NOMO-1 (cell line): ENCODE data around the gene HDAC10.
"Not testable (repeated sequence)": the region's sequence is repeated elsewhere in the genome, so short reads cannot be mapped to it uniquely, and the experiment has no call there.

Experiments used
- DNase-seq, 2 experiments: peaks; one replicate each; lab custom pipeline; 2025; ENCODE audit not compliant: unreplicated experiment in 2 of 2; lab: John Stamatoyannopoulos, UW

The HDAC10 gene

GRCh38 chr22:50286275-50286674 lies 35.2 kb upstream of the HDAC10 start:
- DNase-seq = no peak

GRCh38 chr22:50285568-50286229 lies 34.6 kb upstream of the HDAC10 start:
- no peak for DNase-seq

GRCh38 chr22:50284479-50284878 lies 33.4 kb upstream of the HDAC10 start:
- no peak for DNase-seq

GRCh38 chr22:50283821-50284220 lies 32.8 kb upstream of the HDAC10 start:
- no peak for DNase-seq

- DNase-seq = no peak
These were observed 31.5 kb upstream of the HDAC10 start for GRCh38 chr22:50282361-50283155.

GRCh38 chr22:50281957-50282356 lies 30.9 kb upstream of the HDAC10 start:
- no peak for DNase-seq

- DNase-seq = no peak
These were observed 30.3 kb upstream of the HDAC10 start for GRCh38 chr22:50281384-50281760.

- DNase-seq = no peak
These were observed 29.8 kb upstream of the HDAC10 start for GRCh38 chr22:50280708-50281383.

- DNase-seq = no peak
These were observed 29.1 kb upstream of the HDAC10 start for GRCh38 chr22:50280022-50280707.

GRCh38 chr22:50278956-50279619 lies 28.0 kb upstream of the HDAC10 start:
- no peak for DNase-seq

- DNase-seq = no peak
These were observed 27.4 kb upstream of the HDAC10 start for GRCh38 chr22:50278461-50278860.

GRCh38 chr22:50277761-50278160 lies 26.7 kb upstream of the HDAC10 start:
- no peak for DNase-seq

GRCh38 chr22:50276143-50276542 lies 25.1 kb upstream of the HDAC10 start:
- peak; percentile 37 to 50 for DNase-seq

GRCh38 chr22:50275181-50276055 lies 24.4 kb upstream of the HDAC10 start:
- no peak for DNase-seq

- DNase-seq = no peak
These were observed 23.7 kb upstream of the HDAC10 start for GRCh38 chr22:50274771-50275170.

- peak; percentile 15 to 21 for DNase-seq
These were observed 23.2 kb upstream of the HDAC10 start for GRCh38 chr22:50274311-50274710.

- not testable (repeated sequence) for DNase-seq
These were observed 22.7 kb upstream of the HDAC10 start for GRCh38 chr22:50273781-50274180.

- DNase-seq = not testable (repeated sequence)
These were observed 22.3 kb upstream of the HDAC10 start for GRCh38 chr22:50273352-50273751.

- no peak for DNase-seq
These were observed 21.2 kb upstream of the HDAC10 start for GRCh38 chr22:50272044-50272802.
